CD4-positive, alpha-beta T cell treated with Interleukin-2 at 100 ng/mL for 4 hours (primary cell): ENCODE results near the gene CAMK2A.
"Not testable (repeated sequence)": the region's sequence is repeated elsewhere in the genome, so short reads cannot be mapped to it uniquely, and the experiment has no call there.

Experiments
- DNase-seq: peaks from one replicate; pipeline ENCODE4 v3.0.0-alpha.2; 2020; ENCODE audit warnings: low spot score

Gene CAMK2A

DNA sequence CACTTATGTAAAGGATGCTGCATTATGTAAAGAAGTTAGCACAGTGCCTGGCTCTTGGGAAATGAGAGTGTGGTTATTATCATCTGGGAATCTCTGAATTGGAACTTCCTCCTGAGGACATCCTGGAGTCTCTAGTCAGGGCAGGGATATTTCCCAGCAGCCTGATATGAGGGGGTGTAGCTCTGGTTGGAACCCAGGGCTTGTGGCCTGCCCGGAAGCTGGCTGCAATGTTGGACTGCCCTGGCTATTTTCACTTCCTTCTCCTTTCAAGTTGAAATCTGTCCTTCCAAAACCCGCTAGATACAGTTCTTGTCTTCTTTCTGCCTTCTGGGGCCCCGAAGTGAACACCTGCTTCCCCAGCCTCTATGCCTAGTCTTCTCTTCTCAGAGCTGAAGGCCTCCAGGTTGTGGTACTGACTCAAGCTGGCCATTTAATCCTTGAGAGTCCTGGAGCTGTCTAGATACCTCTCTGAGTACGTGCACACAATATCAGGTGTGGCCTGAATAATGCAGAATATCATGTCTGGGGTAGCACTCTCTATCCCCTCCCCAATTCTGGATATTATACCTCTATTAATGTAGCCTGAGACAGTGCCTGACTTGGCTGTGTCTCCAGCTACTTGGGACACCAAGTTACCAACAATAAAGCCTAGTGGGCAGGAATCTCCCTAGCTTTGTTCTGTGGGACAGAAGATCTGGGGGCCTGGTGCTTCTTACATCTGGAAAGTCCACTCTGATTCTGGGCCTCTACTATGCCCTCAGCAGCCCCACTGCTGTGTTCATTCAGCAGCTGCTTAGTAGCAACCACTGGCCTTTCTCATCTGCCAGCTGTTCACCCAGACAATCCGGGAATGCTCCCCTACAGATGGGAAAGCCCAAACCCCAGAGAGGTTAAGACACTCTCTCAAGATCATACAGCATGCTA lies 54.7 kb downstream of the CAMK2A start:
- no peak for DNase-seq

DNA sequence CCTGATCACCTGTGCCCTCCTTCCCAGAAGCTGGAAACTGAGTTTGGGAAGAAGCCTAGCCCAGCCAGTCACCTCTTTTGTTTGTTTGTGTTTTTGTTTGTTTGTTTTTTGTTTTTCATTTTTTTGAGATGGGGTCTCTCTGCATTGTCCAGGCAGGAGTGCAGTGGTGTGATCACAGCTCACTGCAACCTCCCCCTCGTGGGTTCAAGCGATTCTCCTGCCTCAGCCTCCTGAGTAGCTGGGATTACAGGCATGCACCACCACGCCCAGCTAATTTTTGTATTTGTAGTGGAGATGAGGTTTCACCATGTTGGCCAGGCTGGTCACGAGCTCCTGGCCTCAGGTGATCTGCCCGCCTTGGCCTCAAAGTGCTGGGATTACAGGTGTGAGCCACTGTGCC lies 55.9 kb downstream of the CAMK2A start:
- DNase-seq, result not testable (repeated sequence)

DNA sequence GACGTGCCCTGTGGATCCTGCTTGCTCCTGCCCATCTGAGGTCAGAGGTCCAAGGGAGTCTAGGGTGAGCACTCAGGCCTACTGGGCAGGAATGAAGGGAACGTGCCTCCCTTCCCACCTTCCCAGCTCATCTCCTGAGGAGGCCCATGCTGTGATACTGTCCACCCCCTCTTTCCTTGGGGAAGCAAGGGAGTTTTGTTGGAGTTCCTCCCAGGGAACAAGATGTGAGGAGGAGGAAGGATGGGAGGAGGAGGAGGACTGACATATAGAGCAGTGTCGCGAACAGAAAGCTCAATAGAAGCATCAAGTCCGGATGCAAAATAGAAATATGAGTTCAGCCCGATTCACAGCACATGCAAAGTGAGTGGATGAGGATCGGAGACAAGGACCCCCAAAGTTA lies 58.7 kb downstream of the CAMK2A start:
- DNase-seq, result no peak

DNA sequence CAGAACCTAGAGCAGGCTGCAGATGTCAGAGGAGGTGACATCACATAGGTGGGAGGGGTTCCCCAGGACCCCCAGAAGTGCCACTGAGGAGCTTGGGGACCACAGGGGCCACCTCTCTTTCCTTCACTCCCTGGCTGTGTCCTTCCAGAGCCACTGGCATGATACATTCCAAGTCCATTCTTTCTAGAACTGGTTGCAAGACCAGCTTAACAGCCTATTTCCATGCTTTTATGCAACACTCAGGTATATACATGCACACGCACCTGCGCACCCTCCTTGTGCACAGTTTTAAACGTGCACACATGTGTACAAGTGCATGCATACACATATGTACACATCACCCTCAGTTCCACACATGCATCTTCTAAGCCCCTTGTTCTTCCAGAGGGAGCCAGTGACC lies 60.0 kb downstream of the CAMK2A start:
- no peak for DNase-seq

GRCh38 chr5:150227606-150228273 lies 61.8 kb downstream of the CAMK2A start:
- DNase-seq, result no peak

DNA sequence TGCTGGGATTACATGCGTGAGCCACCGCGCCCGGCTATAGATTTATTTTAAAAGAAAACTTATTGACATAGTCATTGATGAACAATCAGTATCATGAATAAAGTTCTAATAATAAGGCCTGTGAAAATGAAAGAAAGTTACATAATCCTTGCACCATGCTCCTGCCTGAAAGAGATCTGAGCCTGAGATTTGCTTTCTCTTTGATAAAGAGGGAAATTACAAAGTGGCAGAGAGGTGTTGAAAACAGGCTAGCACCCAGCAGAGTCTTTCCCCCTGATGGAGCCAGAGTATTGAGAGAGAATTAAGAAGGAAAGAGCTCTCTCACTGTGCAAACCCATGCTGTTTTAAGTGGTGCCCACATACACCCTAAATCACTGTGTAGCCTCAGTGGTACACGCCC lies 62.5 kb downstream of the CAMK2A start:
- DNase-seq, result no peak

- DNase-seq, result no peak
Measured at GRCh38 chr5:150224483-150225027, 65.0 kb downstream of the CAMK2A start.

DNA sequence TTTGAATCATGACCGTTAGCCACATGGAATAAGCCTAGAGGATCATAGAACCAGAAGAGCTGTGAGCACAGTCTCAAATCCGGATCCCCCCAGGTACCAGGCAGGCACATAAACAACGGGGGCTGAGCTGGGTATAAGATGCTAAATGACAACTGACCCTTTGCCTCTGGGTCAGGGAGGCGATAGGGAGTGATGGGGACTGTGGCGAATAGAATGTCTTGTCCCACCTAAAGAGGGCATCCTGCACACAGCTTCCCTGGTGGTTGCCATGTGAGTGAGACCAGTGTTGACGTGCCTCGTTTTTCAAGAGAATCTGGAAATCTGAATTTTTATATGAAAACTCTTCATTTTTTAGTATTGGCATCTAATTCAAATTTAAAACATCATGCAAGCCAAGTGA lies 66.1 kb downstream of the CAMK2A start:
- DNase-seq, result no peak

GRCh38 chr5:150222906-150223305 lies 66.7 kb downstream of the CAMK2A start:
- no peak for DNase-seq

- no peak for DNase-seq
Measured at GRCh38 chr5:150221471-150221870, 68.1 kb downstream of the CAMK2A start.

- no peak for DNase-seq
Measured at GRCh38 chr5:150219861-150220260, 69.7 kb downstream of the CAMK2A start.

DNA sequence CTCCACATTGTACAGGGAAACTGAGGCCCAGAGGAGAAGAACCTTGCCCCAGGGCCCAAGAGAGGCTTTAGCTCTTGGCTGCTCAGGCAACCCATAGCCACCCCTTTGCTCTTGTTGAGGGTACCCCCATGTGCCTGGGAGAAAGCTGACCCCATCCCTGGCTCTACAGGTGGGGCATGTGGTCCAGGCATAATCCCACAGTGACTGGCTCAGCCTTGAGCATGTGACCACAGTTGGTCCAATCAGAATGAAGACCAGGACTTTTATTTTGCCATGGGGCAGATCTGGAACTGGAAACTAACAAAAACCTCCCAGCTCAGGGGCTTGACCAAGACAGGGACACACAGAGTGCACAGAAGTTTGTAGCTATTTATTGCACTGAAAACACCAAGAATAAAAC lies 70.4 kb downstream of the CAMK2A start:
- no peak for DNase-seq

- DNase-seq, result no peak
Measured at GRCh38 chr5:150218693-150219035, 70.9 kb downstream of the CAMK2A start.

DNA sequence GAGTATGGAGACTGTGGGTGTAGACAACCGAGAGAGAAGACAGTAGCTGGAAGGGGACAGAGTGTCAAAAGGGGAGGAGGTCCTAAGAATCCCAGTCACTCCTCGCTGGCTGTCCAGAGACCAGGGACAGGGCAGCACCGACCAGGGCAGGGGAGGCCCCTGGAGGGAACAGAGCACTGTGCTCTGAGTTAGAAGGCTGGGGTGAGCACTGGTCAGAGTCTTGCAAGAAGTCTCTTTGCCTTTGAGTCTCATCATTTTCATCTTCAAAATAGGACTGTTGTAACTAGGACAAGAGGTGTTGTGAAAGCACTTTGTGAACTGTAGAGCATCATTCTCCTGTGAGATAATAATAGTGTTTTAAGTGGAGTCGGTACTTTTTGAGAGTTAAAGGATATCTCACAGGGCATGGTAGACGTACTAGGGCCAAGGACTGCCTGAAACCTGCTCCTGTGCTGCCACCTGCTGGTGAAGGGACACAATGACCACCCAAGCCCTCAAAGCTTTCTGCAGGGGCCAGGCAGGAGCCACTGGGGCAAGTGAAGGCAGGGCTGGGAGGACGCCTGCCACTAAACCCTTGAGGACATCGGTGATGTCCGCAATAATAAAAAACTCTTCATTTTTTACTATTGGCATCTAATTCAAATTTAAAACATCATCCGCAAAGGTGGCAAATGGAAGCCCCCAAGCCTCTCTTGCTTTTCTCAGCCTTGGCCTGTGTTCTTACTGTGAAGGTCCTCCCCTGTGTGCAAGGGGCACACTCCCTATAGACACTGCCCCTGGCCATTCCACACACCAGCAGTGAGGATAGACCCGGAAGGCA lies 71.5 kb downstream of the CAMK2A start:
- peak; percentile 76 for DNase-seq

DNA sequence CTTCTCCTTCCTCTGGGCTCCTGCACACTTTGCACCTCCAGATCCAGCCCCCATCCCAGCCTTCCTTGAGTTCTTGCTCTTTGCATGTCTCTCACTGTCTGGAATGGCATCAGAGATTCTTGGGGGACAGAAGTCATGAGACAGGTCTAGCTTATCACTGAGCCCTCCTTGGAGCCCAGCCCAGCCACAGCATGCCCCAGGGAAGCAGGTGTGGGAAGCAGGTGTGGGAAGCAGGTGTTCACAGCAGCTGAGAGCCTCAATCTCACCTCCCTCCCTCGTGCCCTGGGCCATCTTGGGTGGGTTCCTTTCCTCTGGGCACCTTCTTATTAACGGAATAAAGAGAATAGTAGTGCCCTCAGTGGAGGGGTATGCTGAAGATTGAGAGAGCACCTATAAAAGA lies 72.5 kb downstream of the CAMK2A start:
- DNase-seq, result no peak

DNA sequence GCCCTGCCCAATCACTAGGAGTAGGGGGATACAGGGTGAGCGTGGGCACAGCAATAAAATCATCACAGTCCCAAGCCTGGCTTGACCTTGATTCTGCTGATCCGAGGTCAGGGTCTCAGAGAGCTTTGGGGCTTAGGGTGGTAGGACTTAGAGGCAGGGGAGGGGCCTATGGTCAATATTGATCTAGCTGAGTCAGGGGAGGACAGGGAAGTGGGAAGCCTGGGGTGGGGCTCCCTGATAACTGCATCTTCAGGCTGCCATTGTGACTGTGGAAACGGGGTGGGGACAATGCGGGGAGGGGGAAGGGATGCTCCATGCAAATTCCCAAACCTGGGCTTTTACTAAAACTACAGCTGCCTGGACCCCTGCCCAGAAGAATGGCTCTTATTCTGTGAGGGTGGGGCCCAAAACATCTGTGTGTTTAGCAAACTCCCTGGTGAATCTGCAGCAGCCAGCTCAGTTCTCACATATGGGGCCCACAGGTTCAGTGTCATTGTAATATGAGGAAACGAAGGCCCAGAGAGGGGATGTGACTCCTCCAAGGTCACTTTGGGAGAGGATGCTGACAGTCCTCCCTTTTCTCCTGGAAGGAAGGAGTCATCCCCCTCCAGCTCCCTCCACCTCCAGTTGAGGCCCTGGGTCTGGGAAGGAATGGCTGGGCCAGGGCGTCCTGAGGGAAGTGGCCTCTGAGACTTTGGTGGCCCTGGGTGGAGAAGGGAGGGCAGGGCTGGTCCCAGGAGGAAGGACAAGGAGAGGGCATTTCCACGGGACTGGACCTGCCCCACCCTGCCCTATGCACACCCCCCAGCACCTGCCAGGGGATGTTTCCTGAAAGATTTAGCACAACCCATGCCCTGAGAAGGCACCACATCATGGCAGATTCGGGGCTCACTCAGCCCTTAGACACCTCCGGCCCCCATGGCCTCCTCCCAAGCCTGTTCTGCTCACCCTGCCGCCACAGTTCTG lies 73.3 kb downstream of the CAMK2A start:
- no peak for DNase-seq

DNA sequence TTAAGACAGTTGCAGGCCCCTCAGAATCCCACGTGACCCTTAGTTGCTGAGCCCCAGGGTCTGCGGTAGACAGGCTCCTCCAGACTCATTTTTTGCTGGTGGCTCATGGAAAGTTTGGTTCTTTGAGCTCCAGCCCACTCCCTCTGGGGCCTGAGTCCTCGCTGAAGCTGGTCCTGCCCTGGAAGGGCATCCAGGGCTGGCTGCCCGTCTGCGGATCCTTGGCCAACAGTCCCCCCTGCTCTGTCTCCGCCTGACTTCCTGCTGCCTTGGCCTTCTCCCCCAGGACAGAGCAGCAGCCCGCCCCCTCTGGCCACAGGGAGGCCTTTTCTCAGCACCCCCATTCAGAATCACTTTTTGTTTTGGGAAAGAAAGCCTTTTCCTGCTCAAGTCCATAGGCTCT lies 75.3 kb downstream of the CAMK2A start:
- DNase-seq, result no peak

DNA sequence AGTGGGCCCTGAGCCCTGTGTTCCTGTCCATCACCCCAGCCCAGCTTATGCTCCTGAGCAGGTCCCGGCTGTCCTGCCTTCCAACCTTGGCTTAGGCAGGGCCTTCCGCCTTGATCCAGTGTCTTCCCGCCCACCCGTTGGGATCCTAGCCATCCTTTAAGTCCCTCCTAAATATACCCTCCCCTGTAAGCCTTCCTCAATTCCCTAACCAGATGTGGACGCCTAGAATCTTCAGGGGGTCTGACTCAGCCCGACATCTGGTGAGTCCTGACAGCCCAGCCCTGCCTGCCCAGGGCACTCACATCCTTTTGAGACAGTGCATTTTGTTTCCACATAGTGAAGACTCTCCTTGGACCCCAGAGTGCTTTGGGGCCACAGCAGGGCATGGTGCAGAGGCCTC lies 76.0 kb downstream of the CAMK2A start:
- no peak for DNase-seq

DNA sequence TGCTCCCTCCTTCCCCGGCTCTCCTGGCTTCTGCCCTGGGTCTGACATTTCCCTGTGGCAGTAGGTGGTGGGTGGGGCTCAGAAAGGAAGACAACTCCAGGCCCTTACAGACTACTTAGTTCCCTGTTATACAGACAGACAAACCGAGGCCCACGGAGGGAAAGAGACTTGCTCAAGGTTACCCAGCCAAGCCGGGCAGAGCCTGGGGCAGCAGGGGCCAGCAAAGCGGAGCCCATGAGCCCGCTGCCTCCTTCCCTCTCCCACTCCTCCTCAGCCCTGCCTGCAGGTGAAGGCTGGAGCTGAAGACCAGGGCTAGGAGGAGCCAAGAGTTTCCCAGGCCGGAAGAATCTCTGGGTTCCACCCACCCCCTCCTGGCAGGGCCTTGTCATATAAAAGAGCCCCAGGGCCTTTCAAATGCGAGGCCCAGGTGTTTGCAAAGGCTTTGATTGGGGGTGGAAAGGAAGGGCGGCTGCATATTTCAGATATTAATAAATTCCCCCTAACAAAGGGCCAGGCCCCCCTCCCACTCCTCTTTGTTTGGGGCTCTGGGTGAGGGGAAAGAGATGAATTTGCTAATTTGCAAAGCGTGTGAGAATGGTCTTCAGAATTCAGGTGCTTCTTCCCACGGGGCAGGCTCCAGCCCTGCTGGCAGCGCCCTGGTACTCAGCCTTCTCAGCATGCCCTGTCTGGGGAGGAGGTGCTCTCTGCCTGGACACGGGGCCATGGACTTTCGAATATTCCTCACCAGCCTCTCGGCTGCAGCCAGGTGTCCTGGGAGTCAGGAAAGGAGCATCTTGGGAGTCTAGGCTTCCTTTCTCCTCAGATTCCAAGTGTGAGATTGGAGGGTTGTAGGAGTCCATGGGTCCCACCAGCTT lies 78.2 kb downstream of the CAMK2A start:
- DNase-seq, result no peak

DNA sequence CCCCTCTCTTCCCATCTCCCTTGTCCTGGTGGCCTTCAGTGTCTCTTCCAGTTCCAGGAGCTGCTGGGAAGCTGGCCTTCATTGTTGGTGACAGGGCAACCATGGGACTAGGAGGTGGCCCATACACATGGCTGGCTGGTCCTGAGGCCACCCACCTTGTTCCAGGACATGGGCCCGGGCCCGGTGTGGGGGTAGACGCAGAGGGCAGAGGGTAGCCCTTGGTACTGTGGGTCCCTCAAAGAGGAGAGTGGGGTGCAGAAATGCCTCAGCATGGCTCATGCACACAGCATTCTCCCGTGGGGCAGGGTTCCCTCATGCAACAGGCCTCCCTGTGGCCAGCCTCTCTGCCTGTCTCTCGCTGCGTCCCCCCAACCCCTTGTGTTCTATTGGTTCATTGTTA lies 78.9 kb downstream of the CAMK2A start:
- DNase-seq, result no peak
